ENCODE results near the gene SGMS1. TPM values are rescaled to one million over a fixed set of nuclear protein-coding genes. Genes with fewer than 3 reads are reported as not detected.

Gene SGMS1
- total and polyA plus RNA-seq, 5 donors, result 12.0 to 26.0 (median 24.5) TPM

- WGBS, result 85% methylated on average over 4 of the region's 4 CpGs
- intact Hi-C loops (cut with DNase I), result no loop called here
- DNase-seq (no peak), ATAC-seq (no peak)
- Histone ChIP-seq H3K27me3 (ENCODE audit: control insufficient read depth, insufficient read depth) (no peaks in the 10 kb centered on the region), H3K4me3 (ENCODE audit: low read length) (no peak overlapping the region), H3K9me3 (ENCODE audit: control insufficient read depth, low read length) (no peaks in the 10 kb centered on the region), H3K4me1 (ENCODE audit: control insufficient read depth, insufficient read depth, low read length) (peaks cover 4% of the 10 kb centered on the region), H3K27ac (ENCODE audit: low read length) (no peak overlapping the region)
Observed at GRCh38 chr10:50477287-50478203, 146.2 kb downstream of the SGMS1 start.

GRCh38 chr10:50473756-50474155 lies 150.0 kb downstream of the SGMS1 start:
- Histone ChIP-seq H3K9me3 (ENCODE audit: control insufficient read depth, low read length) (no peaks in the 10 kb centered on the region), H3K4me3 (ENCODE audit: low read length) (no peak overlapping the region), H3K27me3 (ENCODE audit: control insufficient read depth, insufficient read depth) (no peaks in the 10 kb centered on the region), H3K4me1 (ENCODE audit: control insufficient read depth, insufficient read depth, low read length) (peaks cover 11% of the 10 kb centered on the region), H3K27ac (ENCODE audit: low read length) (no peak overlapping the region)
- intact Hi-C loops (cut with DNase I), result no loop called here
- DNase-seq, result no peak
- no peak for ATAC-seq
- WGBS, result 89% methylated on average over 2 of the region's 2 CpGs

GRCh38 chr10:50472914-50473313 lies 150.8 kb downstream of the SGMS1 start:
- intact Hi-C loops (cut with DNase I), result no loop called here
- H3K27me3 ChIP-seq (ENCODE audit: control insufficient read depth, insufficient read depth), result no peaks in the 10 kb centered on the region
- no peaks in the 10 kb centered on the region for H3K9me3 ChIP-seq (ENCODE audit: control insufficient read depth, low read length)
- peaks cover 11% of the 10 kb centered on the region for H3K4me1 ChIP-seq (ENCODE audit: control insufficient read depth, insufficient read depth, low read length)
- H3K4me3 ChIP-seq (ENCODE audit: low read length), result no peak overlapping the region
- no peak for ATAC-seq
- H3K27ac ChIP-seq (ENCODE audit: low read length), result no peak overlapping the region
- no peak for DNase-seq

- ATAC-seq (no peak), DNase-seq (no peak)
- no peak overlapping the region for H3K4me3 ChIP-seq (ENCODE audit: low read length)
- 51% methylated on average over 3 of the region's 3 CpGs for WGBS
- H3K9me3 ChIP-seq (ENCODE audit: control insufficient read depth, low read length), result no peaks in the 10 kb centered on the region
- peaks cover 11% of the 10 kb centered on the region for H3K4me1 ChIP-seq (ENCODE audit: control insufficient read depth, insufficient read depth, low read length)
- intact Hi-C loops (cut with DNase I), result no loop called here
- no peak overlapping the region for H3K27ac ChIP-seq (ENCODE audit: low read length)
- H3K27me3 ChIP-seq (ENCODE audit: control insufficient read depth, insufficient read depth), result no peaks in the 10 kb centered on the region
Observed at GRCh38 chr10:50471583-50471975, 152.2 kb downstream of the SGMS1 start.

- ATAC-seq (no peak), DNase-seq (no peak)
- Histone ChIP-seq H3K4me1 (ENCODE audit: control insufficient read depth, insufficient read depth, low read length) (peaks cover 11% of the 10 kb centered on the region), H3K27ac (ENCODE audit: low read length) (no peak overlapping the region), H3K27me3 (ENCODE audit: control insufficient read depth, insufficient read depth) (no peaks in the 10 kb centered on the region), H3K4me3 (ENCODE audit: low read length) (no peak overlapping the region), H3K9me3 (ENCODE audit: control insufficient read depth, low read length) (no peaks in the 10 kb centered on the region)
- WGBS, result 73% methylated on average over 6 of the region's 6 CpGs
- intact Hi-C loops (cut with DNase I), result no loop called here
Observed at GRCh38 chr10:50470798-50471582, 152.8 kb downstream of the SGMS1 start.

GRCh38 chr10:50470345-50470744 lies 153.4 kb downstream of the SGMS1 start:
- H3K4me3 ChIP-seq (ENCODE audit: low read length), result no peak overlapping the region
- H3K9me3 ChIP-seq (ENCODE audit: control insufficient read depth, low read length), result no peaks in the 10 kb centered on the region
- H3K4me1 ChIP-seq (ENCODE audit: control insufficient read depth, insufficient read depth, low read length), result peaks cover 11% of the 10 kb centered on the region
- DNase-seq (no peak), ATAC-seq (no peak)
- no peak overlapping the region for H3K27ac ChIP-seq (ENCODE audit: low read length)
- intact Hi-C loops (cut with DNase I), result no loop called here
- H3K27me3 ChIP-seq (ENCODE audit: control insufficient read depth, insufficient read depth), result no peaks in the 10 kb centered on the region

- H3K27ac ChIP-seq (ENCODE audit: low read length), result no peak overlapping the region
- H3K4me1 ChIP-seq (ENCODE audit: control insufficient read depth, insufficient read depth, low read length), result peaks cover 11% of the 10 kb centered on the region
- H3K9me3 ChIP-seq (ENCODE audit: control insufficient read depth, low read length), result no peaks in the 10 kb centered on the region
- no peaks in the 10 kb centered on the region for H3K27me3 ChIP-seq (ENCODE audit: control insufficient read depth, insufficient read depth)
- ATAC-seq (peak; percentile 53 to 59), DNase-seq (peak in 2 of 3 donors; percentile 48 to 59)
- H3K4me3 ChIP-seq (ENCODE audit: low read length), result no peak overlapping the region
- WGBS, result 14% methylated on average over 3 of the region's 3 CpGs
- intact Hi-C loops (cut with DNase I), result no loop called here
Observed at GRCh38 chr10:50469778-50470193, 154.0 kb downstream of the SGMS1 start.

- H3K9me3 ChIP-seq (ENCODE audit: control insufficient read depth, low read length), result no peaks in the 10 kb centered on the region
- DNase-seq, result no peak
- no peak overlapping the region for H3K4me3 ChIP-seq (ENCODE audit: low read length)
- peaks cover 11% of the 10 kb centered on the region for H3K4me1 ChIP-seq (ENCODE audit: control insufficient read depth, insufficient read depth, low read length)
- no peak for ATAC-seq
- intact Hi-C loops (cut with DNase I), result no loop called here
- 83% methylated on average over 1 of the region's 1 CpG for WGBS
- no peaks in the 10 kb centered on the region for H3K27me3 ChIP-seq (ENCODE audit: control insufficient read depth, insufficient read depth)
- H3K27ac ChIP-seq (ENCODE audit: low read length), result no peak overlapping the region
Observed at GRCh38 chr10:50469288-50469687, 154.5 kb downstream of the SGMS1 start.

- peaks cover 7% of the 10 kb centered on the region for H3K4me1 ChIP-seq (ENCODE audit: control insufficient read depth, insufficient read depth, low read length)
- no peaks in the 10 kb centered on the region for H3K9me3 ChIP-seq (ENCODE audit: control insufficient read depth, low read length)
- DNase-seq, result no peak
- intact Hi-C loops (cut with DNase I), result no loop called here
- ATAC-seq, result no peak
- WGBS, result 96% methylated on average over 1 of the region's 1 CpG
- no peak overlapping the region for H3K27ac ChIP-seq (ENCODE audit: low read length)
- no peaks in the 10 kb centered on the region for H3K27me3 ChIP-seq (ENCODE audit: control insufficient read depth, insufficient read depth)
- H3K4me3 ChIP-seq (ENCODE audit: low read length), result no peak overlapping the region
Observed at GRCh38 chr10:50467209-50467608, 156.5 kb downstream of the SGMS1 start.

- no peaks in the 10 kb centered on the region for H3K4me1 ChIP-seq (ENCODE audit: control insufficient read depth, insufficient read depth, low read length)
- intact Hi-C loops (cut with DNase I), result no loop called here
- 91% methylated on average over 1 of the region's 1 CpG for whole genome bisulfite sequencing
- H3K9me3 ChIP-seq (ENCODE audit: control insufficient read depth, low read length), result no peaks in the 10 kb centered on the region
- no peak overlapping the region for H3K27ac ChIP-seq (ENCODE audit: low read length)
- no peak overlapping the region for H3K4me3 ChIP-seq (ENCODE audit: low read length)
- peak in 1 of 3 donors; percentile 32 for DNase-seq
- no peak for ATAC-seq
- H3K27me3 ChIP-seq (ENCODE audit: control insufficient read depth, insufficient read depth), result no peaks in the 10 kb centered on the region
Observed at GRCh38 chr10:50464004-50464409, 159.7 kb downstream of the SGMS1 start.

GRCh38 chr10:50461834-50462233 lies 161.9 kb downstream of the SGMS1 start:
- Histone ChIP-seq H3K27ac (ENCODE audit: low read length) (no peak overlapping the region), H3K9me3 (ENCODE audit: control insufficient read depth, low read length) (no peaks in the 10 kb centered on the region), H3K4me3 (ENCODE audit: low read length) (no peak overlapping the region), H3K27me3 (ENCODE audit: control insufficient read depth, insufficient read depth) (no peaks in the 10 kb centered on the region), H3K4me1 (ENCODE audit: control insufficient read depth, insufficient read depth, low read length) (no peaks in the 10 kb centered on the region)
- intact Hi-C loops (cut with DNase I), result no loop called here
- no peak for DNase-seq
- no peak for ATAC-seq
- WGBS, result 98% methylated on average over 3 of the region's 3 CpGs

Measured in right cardiac atrium (tissue), 5 donors.